Astrocyte (in vitro differentiated cells and primary cell): ENCODE data around the gene BCAS1. TPM values are rescaled to one million over a fixed set of nuclear protein-coding genes. Genes with fewer than 3 reads are reported as not detected.

Source experiments
- DNase-seq: peaks from one replicate; pipeline ENCODE4 v3.0.0-alpha.2; 2010; ENCODE audit warnings: low read depth
- FAIRE-seq: peaks from 2 replicates; lab custom pipeline; 2011; peaks lifted over from hg19 to GRCh38; lab: Jason Lieb, UNC
- H2AFZ ChIP-seq: 2 replicates; pipeline ENCODE4 v1.6.0; 2012; ENCODE audit warnings: low read depth, low read length, inconsistent platforms
- H3K27ac ChIP-seq: 2 replicates; pipeline ENCODE4 v1.5.1; 2011; ENCODE audit warnings: low read depth, low read length, inconsistent platforms
- H3K27me3 ChIP-seq: 2 replicates; pipeline ENCODE4 v1.6.0; 2011; ENCODE audit warnings: low read length, inconsistent platforms; ENCODE audit not compliant: insufficient read depth
- H3K36me3 ChIP-seq: 2 replicates; pipeline ENCODE4 v1.5.1; 2011; ENCODE audit warnings: low read length, inconsistent platforms; ENCODE audit not compliant: insufficient read depth
- H3K4me1 ChIP-seq: 2 replicates; pipeline ENCODE4 v1.5.1; 2011; ENCODE audit warnings: low read length, inconsistent platforms; ENCODE audit not compliant: insufficient read depth
- H3K4me2 ChIP-seq: 2 replicates; pipeline ENCODE4 v1.6.0; 2012; ENCODE audit warnings: low read length, inconsistent platforms
- H3K4me3 ChIP-seq: 2 replicates; pipeline ENCODE4 v1.5.1; 2011; ENCODE audit warnings: low read depth, mild to moderate bottlenecking, low read length, inconsistent platforms; ENCODE audit not compliant: insufficient read depth
- H3K79me2 ChIP-seq: 2 replicates; pipeline ENCODE4 v1.6.0; 2012; ENCODE audit warnings: mild to moderate bottlenecking, low read length, inconsistent platforms; ENCODE audit not compliant: insufficient read depth
- H3K9ac ChIP-seq: 2 replicates; pipeline ENCODE4 v1.6.0; 2012; ENCODE audit warnings: mild to moderate bottlenecking, low read length, inconsistent platforms
- H3K9me3 ChIP-seq: 2 replicates; pipeline ENCODE4 v1.5.1; 2012; ENCODE audit warnings: low read depth, mild to moderate bottlenecking, low read length, inconsistent platforms; ENCODE audit not compliant: insufficient read depth
- H4K20me1 ChIP-seq: 2 replicates; pipeline ENCODE4 v1.6.0; 2012; ENCODE audit warnings: low read length, inconsistent platforms; ENCODE audit not compliant: insufficient read depth
- H3K27ac Mint-ChIP-seq: one replicate; pipeline ENCODE4 v1.8.0; 2021; ENCODE audit warnings: mild to moderate bottlenecking, mixed read lengths; ENCODE audit not compliant: unreplicated experiment
- H3K27me3 Mint-ChIP-seq: one replicate; pipeline ENCODE4 v1.8.0; 2021; ENCODE audit warnings: low read depth, mixed read lengths; ENCODE audit not compliant: unreplicated experiment
- H3K36me3 Mint-ChIP-seq: one replicate; pipeline ENCODE4 v1.8.0; 2021; ENCODE audit warnings: low read depth, mixed read lengths; ENCODE audit not compliant: unreplicated experiment
- H3K4me1 Mint-ChIP-seq: one replicate; pipeline ENCODE4 v1.8.0; 2021; ENCODE audit warnings: low read depth, mixed read lengths; ENCODE audit not compliant: unreplicated experiment
- H3K4me3 Mint-ChIP-seq: one replicate; pipeline ENCODE4 v1.8.0; 2021; ENCODE audit warnings: mild to moderate bottlenecking, moderate library complexity, mixed read lengths; ENCODE audit not compliant: unreplicated experiment
- H3K9me3 Mint-ChIP-seq: one replicate; pipeline ENCODE4 v1.8.0; 2021; ENCODE audit warnings: mild to moderate bottlenecking, mixed read lengths; ENCODE audit not compliant: unreplicated experiment
- EZH2 ChIP-seq: IDR thresholded peaks from 2 replicates; pipeline ENCODE4 v1.6.1; 2012; ENCODE audit warnings: mild to moderate bottlenecking, low read length, inconsistent platforms; ENCODE audit not compliant: insufficient read depth
- total RNA-seq: library from RNA; stranded (reverse); gene quantifications from 2 replicates; pipeline ENCODE4 v1.2.1, GENCODE V29; 2021
- TF ChIP-seq, protein P1 (sequence below): IDR thresholded peaks from 2 replicates; pipeline ENCODE4 v1.5.1; 2011; ENCODE audit warnings: low read depth, mild to moderate bottlenecking, inconsistent platforms, low read length, moderate library complexity; ENCODE audit not compliant: insufficient read depth

Gene BCAS1
- total RNA-seq, 1 donor from 2014 or later = not detected

DNA sequence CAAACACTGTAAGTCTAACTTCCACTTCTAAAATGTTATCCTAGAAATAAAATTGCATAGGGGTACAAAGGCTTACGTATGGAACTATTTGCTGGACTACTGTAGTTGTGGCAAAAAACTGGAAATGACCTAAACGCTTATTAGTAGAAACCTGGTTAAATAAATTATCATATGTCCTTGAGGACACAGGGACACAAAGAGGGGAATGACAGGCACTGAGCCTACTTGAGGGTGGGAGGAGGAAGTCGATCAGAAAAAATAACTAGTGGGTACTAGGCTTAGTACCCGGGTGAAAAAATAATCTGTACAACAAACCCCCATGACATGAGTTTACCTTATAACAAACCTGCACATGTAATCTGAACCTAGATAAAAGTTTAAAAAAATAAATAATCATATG lies 28.4 kb downstream of the BCAS1 start:
- H3K9me3 ChIP-seq = no peaks in the 10 kb centered on the region
- Mint-ChIP-seq H3K4me3 (no peak overlapping the region), H3K27ac (no peak overlapping the region), H3K9me3 (peaks cover 5% of the 10 kb centered on the region), H3K36me3 (no peaks in the 10 kb centered on the region), H3K27me3 (peaks cover 2% of the 10 kb centered on the region), H3K4me1 (peaks cover 6% of the 10 kb centered on the region)
- H3K9ac ChIP-seq = no peak overlapping the region
- no peak overlapping the region for H2AFZ ChIP-seq
- H3K4me2 ChIP-seq = no peak overlapping the region
- TF ChIP-seq EZH2 = no peak
- TF ChIP-seq, protein P1, sequence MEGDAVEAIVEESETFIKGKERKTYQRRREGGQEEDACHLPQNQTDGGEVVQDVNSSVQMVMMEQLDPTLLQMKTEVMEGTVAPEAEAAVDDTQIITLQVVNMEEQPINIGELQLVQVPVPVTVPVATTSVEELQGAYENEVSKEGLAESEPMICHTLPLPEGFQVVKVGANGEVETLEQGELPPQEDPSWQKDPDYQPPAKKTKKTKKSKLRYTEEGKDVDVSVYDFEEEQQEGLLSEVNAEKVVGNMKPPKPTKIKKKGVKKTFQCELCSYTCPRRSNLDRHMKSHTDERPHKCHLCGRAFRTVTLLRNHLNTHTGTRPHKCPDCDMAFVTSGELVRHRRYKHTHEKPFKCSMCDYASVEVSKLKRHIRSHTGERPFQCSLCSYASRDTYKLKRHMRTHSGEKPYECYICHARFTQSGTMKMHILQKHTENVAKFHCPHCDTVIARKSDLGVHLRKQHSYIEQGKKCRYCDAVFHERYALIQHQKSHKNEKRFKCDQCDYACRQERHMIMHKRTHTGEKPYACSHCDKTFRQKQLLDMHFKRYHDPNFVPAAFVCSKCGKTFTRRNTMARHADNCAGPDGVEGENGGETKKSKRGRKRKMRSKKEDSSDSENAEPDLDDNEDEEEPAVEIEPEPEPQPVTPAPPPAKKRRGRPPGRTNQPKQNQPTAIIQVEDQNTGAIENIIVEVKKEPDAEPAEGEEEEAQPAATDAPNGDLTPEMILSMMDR = no peak
- H3K36me3 ChIP-seq = no peaks in the 10 kb centered on the region
- H3K79me2 ChIP-seq = no peaks in the 10 kb centered on the region
- no peak for DNase-seq
- H3K27ac ChIP-seq = no peak overlapping the region
- no peak for FAIRE-seq
- peaks cover 4% of the 10 kb centered on the region for H3K4me1 ChIP-seq
- H4K20me1 ChIP-seq = no peaks in the 10 kb centered on the region
- H3K27me3 ChIP-seq = no peaks in the 10 kb centered on the region
- no peak overlapping the region for H3K4me3 ChIP-seq

- no peak overlapping the region for H3K27ac ChIP-seq
- no peaks in the 10 kb centered on the region for H3K36me3 Mint-ChIP-seq
- no peaks in the 10 kb centered on the region for H3K27me3 ChIP-seq
- no peaks in the 10 kb centered on the region for H3K79me2 ChIP-seq
- H3K4me3 ChIP-seq = no peak overlapping the region
- H3K9ac ChIP-seq = no peak overlapping the region
- no peak overlapping the region for H2AFZ ChIP-seq
- no peak overlapping the region for H3K27ac Mint-ChIP-seq
- no peaks in the 10 kb centered on the region for H3K27me3 Mint-ChIP-seq
- no peak for TF ChIP-seq EZH2
- TF ChIP-seq, protein P1 = no peak
- no peak overlapping the region for H3K4me3 Mint-ChIP-seq
- H3K4me1 ChIP-seq = peaks cover 4% of the 10 kb centered on the region
- no peaks in the 10 kb centered on the region for H3K9me3 ChIP-seq
- H3K9me3 Mint-ChIP-seq = peaks cover 5% of the 10 kb centered on the region
- no peaks in the 10 kb centered on the region for H3K36me3 ChIP-seq
- peaks cover 6% of the 10 kb centered on the region for H3K4me1 Mint-ChIP-seq
- no peak overlapping the region for H3K4me2 ChIP-seq
- no peaks in the 10 kb centered on the region for H4K20me1 ChIP-seq
- FAIRE-seq (no peak), DNase-seq (no peak)
Measured at GRCh38 chr20:54041336-54041735, 29.1 kb downstream of the BCAS1 start.

DNA sequence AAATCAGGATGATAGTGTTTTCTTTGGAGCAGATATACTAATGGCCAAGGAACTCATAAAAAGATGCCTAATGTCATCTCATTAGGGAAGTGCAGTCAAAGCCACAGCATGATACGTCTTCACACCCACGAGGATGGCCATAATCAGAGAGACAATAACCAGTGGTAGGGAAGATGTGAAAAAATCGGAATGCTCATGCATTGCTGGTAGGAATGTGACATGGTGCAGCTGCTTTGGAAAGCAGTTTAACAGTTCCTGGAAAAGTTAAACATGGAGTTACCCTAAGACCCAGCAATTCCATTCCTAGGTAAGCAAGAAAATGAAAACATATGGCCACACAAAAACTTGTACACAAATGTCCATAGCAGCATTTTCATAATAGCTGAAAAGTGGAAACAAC lies 29.9 kb downstream of the BCAS1 start:
- Mint-ChIP-seq H3K27ac (no peak overlapping the region), H3K9me3 (peaks cover 5% of the 10 kb centered on the region), H3K36me3 (no peaks in the 10 kb centered on the region), H3K4me1 (peaks cover 6% of the 10 kb centered on the region), H3K4me3 (no peak overlapping the region), H3K27me3 (no peaks in the 10 kb centered on the region)
- no peaks in the 10 kb centered on the region for H3K79me2 ChIP-seq
- DNase-seq = no peak
- H3K4me1 ChIP-seq = peaks cover 4% of the 10 kb centered on the region
- no peaks in the 10 kb centered on the region for H3K9me3 ChIP-seq
- H3K4me3 ChIP-seq = no peak overlapping the region
- no peak overlapping the region for H3K27ac ChIP-seq
- H3K27me3 ChIP-seq = no peaks in the 10 kb centered on the region
- no peak overlapping the region for H3K9ac ChIP-seq
- no peaks in the 10 kb centered on the region for H4K20me1 ChIP-seq
- no peak for FAIRE-seq
- no peak overlapping the region for H2AFZ ChIP-seq
- H3K36me3 ChIP-seq = no peaks in the 10 kb centered on the region
- TF ChIP-seq, protein P1 = no peak
- no peak for TF ChIP-seq EZH2
- no peak overlapping the region for H3K4me2 ChIP-seq
